Ishikawa (cell line): ENCODE measurements around the gene RGL4.

Experiments
- CEBPB ChIP-seq: IDR thresholded peaks from 2 replicates; pipeline ENCODE4 v1.6.1; 2012
- CREB1 ChIP-seq: IDR thresholded peaks from 2 replicates; pipeline ENCODE4 v1.6.1; 2012; ENCODE audit warnings: low read depth
- EGR1 ChIP-seq: IDR thresholded peaks from 2 replicates; pipeline ENCODE4 v1.6.1; 2012
- EP300 ChIP-seq: IDR thresholded peaks from 2 replicates; pipeline ENCODE4 v1.6.1; 2012; ENCODE audit warnings: borderline replicate concordance
- FOXM1 ChIP-seq: IDR thresholded peaks from 2 replicates; pipeline ENCODE4 v1.6.1; 2012; ENCODE audit warnings: low read depth, borderline replicate concordance
- NFIC ChIP-seq: IDR thresholded peaks from 2 replicates; pipeline ENCODE4 v1.6.1; 2012
- RAD21 ChIP-seq: IDR thresholded peaks from 2 replicates; pipeline ENCODE4 v1.6.1; 2012; ENCODE audit warnings: low read depth
- TAF1 ChIP-seq: IDR thresholded peaks from 2 replicates; pipeline ENCODE4 v1.6.1; 2012; ENCODE audit warnings: low read depth, mild to moderate bottlenecking
- TCF12 ChIP-seq: IDR thresholded peaks from 2 replicates; pipeline ENCODE4 v1.6.1; 2012; ENCODE audit warnings: low read depth
- TEAD4 ChIP-seq: IDR thresholded peaks from 2 replicates; pipeline ENCODE4 v1.6.1; 2012
- YY1 ChIP-seq: IDR thresholded peaks from 2 replicates; pipeline ENCODE4 v1.6.1; 2012; ENCODE audit warnings: low read depth
- ZBTB7A ChIP-seq: IDR thresholded peaks from 2 replicates; pipeline ENCODE4 v1.6.1; 2012; ENCODE audit warnings: low read depth
- TF ChIP-seq, protein P1 (sequence below): IDR thresholded peaks from 2 replicates; pipeline ENCODE4 v1.6.1; 2012
- TF ChIP-seq, protein P2 (sequence below): IDR thresholded peaks from 2 replicates; pipeline ENCODE4 v1.6.1; 2012
- TF ChIP-seq, protein P3 (sequence below): IDR thresholded peaks from 2 replicates; pipeline ENCODE4 v1.6.1; 2012; ENCODE audit warnings: low read depth, mild to moderate bottlenecking

The RGL4 gene

DNA sequence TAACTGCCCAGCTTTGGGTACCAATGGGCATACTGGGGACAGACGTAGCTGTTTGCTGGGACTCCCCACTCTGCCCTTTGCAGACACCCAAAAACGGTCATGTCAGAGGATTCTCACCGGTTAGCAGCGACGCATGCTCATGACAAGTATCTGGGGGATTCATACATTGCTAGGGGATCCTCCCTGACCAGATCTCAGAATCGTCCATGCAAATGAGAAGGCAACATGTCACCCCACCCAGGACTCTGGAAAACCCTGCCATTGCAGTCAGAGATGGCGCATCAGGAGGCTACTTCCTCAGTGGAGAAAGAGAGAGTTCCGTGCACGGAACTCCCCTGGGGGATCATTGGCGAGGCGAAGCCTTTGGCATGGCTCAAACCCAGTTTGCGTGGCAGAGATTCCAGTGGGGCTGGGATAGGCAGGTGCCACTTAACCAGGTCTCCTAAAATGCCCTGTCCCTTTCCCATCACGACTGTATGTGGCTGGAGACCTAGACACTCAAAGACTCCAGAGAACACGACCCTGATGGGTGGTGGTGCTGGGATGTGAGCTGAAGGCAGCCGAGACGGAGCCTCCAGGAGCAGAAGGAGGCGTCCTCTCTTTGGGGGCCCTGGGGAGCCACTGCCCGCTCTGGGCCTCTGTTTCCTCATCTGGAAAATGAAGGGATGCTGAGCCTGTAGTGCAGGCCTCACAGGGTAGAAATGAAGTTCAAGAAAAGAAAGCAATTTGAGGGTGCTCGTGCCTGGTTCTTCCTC lies 4.9 kb downstream of the RGL4 start:
- TF ChIP-seq CREB1 = no peak
- TF ChIP-seq, protein P1, sequence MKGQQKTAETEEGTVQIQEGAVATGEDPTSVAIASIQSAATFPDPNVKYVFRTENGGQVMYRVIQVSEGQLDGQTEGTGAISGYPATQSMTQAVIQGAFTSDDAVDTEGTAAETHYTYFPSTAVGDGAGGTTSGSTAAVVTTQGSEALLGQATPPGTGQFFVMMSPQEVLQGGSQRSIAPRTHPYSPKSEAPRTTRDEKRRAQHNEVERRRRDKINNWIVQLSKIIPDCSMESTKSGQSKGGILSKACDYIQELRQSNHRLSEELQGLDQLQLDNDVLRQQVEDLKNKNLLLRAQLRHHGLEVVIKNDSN = no peak
- no peak for TF ChIP-seq CEBPB
- TF ChIP-seq RAD21 = no peak
- TF ChIP-seq TEAD4 = no peak
- TF ChIP-seq FOXM1 = no peak
- TF ChIP-seq, protein P2, sequence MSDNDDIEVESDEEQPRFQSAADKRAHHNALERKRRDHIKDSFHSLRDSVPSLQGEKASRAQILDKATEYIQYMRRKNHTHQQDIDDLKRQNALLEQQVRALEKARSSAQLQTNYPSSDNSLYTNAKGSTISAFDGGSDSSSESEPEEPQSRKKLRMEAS = no peak
- no peak for TF ChIP-seq EP300
- no peak for TF ChIP-seq TAF1
- no peak for TF ChIP-seq YY1
- no peak for TF ChIP-seq ZBTB7A
- TF ChIP-seq, protein P3, sequence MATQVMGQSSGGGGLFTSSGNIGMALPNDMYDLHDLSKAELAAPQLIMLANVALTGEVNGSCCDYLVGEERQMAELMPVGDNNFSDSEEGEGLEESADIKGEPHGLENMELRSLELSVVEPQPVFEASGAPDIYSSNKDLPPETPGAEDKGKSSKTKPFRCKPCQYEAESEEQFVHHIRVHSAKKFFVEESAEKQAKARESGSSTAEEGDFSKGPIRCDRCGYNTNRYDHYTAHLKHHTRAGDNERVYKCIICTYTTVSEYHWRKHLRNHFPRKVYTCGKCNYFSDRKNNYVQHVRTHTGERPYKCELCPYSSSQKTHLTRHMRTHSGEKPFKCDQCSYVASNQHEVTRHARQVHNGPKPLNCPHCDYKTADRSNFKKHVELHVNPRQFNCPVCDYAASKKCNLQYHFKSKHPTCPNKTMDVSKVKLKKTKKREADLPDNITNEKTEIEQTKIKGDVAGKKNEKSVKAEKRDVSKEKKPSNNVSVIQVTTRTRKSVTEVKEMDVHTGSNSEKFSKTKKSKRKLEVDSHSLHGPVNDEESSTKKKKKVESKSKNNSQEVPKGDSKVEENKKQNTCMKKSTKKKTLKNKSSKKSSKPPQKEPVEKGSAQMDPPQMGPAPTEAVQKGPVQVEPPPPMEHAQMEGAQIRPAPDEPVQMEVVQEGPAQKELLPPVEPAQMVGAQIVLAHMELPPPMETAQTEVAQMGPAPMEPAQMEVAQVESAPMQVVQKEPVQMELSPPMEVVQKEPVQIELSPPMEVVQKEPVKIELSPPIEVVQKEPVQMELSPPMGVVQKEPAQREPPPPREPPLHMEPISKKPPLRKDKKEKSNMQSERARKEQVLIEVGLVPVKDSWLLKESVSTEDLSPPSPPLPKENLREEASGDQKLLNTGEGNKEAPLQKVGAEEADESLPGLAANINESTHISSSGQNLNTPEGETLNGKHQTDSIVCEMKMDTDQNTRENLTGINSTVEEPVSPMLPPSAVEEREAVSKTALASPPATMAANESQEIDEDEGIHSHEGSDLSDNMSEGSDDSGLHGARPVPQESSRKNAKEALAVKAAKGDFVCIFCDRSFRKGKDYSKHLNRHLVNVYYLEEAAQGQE = no peak
- no peak for TF ChIP-seq EGR1
- TF ChIP-seq NFIC = no peak
- no peak for TF ChIP-seq TCF12

DNA sequence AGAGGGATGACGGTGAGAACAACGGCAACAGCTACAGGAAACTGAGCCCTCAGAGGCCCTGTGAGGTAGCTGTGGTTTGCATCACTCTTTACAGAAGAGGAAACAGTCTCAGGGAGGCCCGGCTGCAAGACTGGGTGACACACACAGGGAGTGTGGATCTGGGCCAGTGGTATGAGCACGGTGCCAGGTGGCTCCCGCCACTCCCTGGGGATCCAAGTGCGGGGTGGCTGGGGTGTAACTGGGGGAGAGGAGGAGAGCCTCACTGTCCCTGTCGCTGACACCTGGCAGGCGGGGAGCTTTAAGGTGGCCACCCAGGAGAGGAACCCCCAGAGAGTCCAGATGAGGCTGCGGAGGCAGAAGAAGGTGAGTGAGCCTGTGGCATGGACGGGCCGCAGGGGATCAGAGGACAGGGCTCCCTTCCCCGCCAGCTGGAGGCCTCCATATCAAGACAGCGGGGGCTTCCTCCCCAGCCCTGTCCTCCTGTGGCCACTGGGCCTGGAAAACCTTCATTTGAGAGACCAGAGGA lies 5.6 kb downstream of the RGL4 start:
- TF ChIP-seq CEBPB (no peak), EGR1 (no peak), NFIC (no peak), FOXM1 (no peak), TEAD4 (no peak), ZBTB7A (no peak), EP300 (no peak), TCF12 (no peak), CREB1 (no peak), RAD21 (no peak), YY1 (no peak), TAF1 (no peak)
- TF ChIP-seq, protein P3 = no peak
- TF ChIP-seq, protein P2 = no peak
- TF ChIP-seq, protein P1 = no peak

DNA sequence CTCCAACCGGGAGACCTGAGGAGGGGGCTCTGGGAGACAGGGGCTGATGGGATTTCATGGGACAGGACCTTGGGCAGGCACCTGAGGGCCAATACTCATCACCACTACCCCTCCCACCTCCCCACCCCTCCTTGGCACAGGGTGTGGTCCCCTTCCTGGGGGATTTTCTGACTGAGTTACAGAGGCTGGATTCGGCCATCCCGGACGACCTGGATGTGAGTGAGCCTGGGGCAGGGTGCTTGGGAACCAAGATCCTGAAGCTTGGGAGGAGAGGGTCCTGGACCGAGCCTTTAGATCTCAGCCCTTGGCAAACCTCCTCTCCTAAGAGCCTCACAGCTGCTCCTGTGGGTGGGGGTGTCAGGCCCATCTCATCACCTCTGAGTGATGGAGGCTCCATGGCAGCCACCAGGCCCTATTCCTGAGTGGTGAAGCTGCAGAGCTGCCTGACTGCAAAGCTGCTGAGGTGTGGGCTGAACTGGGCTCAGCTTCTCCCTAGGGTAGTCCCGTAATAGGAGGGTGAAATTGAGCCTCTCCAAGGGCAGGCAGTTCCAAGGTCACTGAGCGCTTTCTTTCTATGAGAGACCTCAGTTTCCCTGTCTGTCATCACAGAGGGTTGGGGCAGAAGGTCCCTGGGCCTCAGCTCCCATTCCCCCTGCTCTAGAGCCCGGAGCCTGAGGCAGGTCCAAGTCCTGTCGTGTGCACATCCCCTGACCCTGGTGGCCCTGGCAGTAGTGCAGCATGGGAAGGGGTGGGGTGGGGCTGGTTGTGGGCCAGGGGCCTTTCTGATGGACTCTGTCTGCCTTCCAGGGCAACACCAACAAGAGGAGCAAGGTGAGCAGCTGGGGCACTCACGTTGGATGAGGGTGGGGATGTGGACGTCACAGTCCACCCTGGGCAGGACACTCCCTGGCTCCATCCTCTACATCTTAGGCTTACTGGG lies 6.5 kb downstream of the RGL4 start:
- TF ChIP-seq RAD21 = no peak
- TF ChIP-seq, protein P3 = no peak
- no peak for TF ChIP-seq TCF12
- no peak for TF ChIP-seq TAF1
- no peak for TF ChIP-seq CREB1
- no peak for TF ChIP-seq CEBPB
- TF ChIP-seq NFIC = no peak
